Nephron (organoid): Measurements from ENCODE around the gene PDE4D.
"Not testable (repeated sequence)": the region's sequence is repeated elsewhere in the genome, so short reads cannot be mapped to it uniquely, and the experiment has no call there.

ENCODE experiments used
- H3K27ac Mint-ChIP-seq, 3 experiments: 2 replicates each; pipeline ENCODE4 v1.8.0; 2020; ENCODE audit warnings: mixed read lengths in 3 of 3, mild to moderate bottlenecking in 2 of 3, moderate library complexity in 1 of 3
- H3K27me3 Mint-ChIP-seq: 2 replicates; pipeline ENCODE4 v1.8.0; 2021; ENCODE audit warnings: low read depth, mild to moderate bottlenecking, moderate library complexity, mixed read lengths
- H3K36me3 Mint-ChIP-seq: 2 replicates; pipeline ENCODE4 v1.8.0; 2020; ENCODE audit warnings: low read depth, mixed read lengths
- H3K4me1 Mint-ChIP-seq: 2 replicates; pipeline ENCODE4 v1.8.0; 2020; ENCODE audit warnings: mixed read lengths
- H3K4me3 Mint-ChIP-seq, 3 experiments: 2 replicates each; pipeline ENCODE4 v1.8.0; 2020; ENCODE audit warnings: mild to moderate bottlenecking in 3 of 3, mixed read lengths in 3 of 3, moderate library complexity in 2 of 3
- H3K9me3 Mint-ChIP-seq: 2 replicates; pipeline ENCODE4 v1.8.0; 2020; ENCODE audit warnings: mixed read lengths
- TF ChIP-seq, protein P1 (sequence below), 3 experiments: fragments of 200-600 bp; sonication (generic); IDR thresholded peaks; one replicate each; pipeline ENCODE4 v1.5.0; 2021; ENCODE audit warnings: antibody characterized with exemption in 3 of 3; ENCODE audit not compliant: unreplicated experiment in 3 of 3

The PDE4D gene

DNA sequence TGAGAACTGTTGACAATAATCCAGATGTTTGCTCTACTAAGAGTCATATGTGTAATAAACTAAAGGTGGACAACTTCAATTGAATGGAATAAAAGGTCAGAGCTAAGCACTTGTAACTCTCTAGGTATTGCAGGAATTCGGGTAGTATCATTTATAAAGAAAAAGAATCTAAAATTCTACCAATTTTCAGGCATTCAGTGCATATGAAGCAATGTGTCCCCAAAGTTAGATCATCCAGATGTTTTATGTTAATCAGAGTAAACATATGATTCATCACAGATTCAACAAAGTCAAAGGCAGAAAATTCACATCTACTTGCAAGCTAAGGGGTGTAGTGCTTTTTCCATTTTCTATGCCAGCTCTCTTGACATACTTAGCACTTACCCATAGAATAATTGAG lies 477.1 kb downstream of the PDE4D start:
- Mint-ChIP-seq H3K36me3 (no peaks in the 10 kb centered on the region), H3K27me3 (no peaks in the 10 kb centered on the region), H3K9me3 (no peaks in the 10 kb centered on the region), H3K4me3 (no peak overlapping the region), H3K4me1 (peaks cover 4% of the 10 kb centered on the region), H3K27ac (no peak overlapping the region)
- TF ChIP-seq, protein P1, sequence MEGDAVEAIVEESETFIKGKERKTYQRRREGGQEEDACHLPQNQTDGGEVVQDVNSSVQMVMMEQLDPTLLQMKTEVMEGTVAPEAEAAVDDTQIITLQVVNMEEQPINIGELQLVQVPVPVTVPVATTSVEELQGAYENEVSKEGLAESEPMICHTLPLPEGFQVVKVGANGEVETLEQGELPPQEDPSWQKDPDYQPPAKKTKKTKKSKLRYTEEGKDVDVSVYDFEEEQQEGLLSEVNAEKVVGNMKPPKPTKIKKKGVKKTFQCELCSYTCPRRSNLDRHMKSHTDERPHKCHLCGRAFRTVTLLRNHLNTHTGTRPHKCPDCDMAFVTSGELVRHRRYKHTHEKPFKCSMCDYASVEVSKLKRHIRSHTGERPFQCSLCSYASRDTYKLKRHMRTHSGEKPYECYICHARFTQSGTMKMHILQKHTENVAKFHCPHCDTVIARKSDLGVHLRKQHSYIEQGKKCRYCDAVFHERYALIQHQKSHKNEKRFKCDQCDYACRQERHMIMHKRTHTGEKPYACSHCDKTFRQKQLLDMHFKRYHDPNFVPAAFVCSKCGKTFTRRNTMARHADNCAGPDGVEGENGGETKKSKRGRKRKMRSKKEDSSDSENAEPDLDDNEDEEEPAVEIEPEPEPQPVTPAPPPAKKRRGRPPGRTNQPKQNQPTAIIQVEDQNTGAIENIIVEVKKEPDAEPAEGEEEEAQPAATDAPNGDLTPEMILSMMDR (IDR thresholded peaks at IDR 0.05; ENCODE audit: unreplicated experiment in 3 of 3), result no peak

DNA sequence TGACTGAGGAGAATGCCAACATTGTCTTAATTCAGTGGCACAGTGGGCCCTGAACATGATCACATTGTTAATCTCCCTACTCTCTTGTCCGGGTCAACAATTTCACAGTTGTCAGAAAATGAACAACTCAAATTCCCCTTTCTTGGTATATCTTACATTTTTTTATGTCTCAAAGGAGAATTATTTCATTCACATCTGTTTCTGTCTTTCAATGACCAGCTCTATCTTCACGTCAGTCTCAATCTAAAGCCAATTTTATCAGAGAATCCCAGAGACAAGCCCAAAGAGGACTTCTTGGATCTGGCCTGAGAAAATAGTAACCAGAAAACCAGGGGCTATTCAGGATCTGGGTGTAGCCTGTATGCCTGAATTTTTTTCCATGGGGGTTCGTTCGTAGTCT lies 477.5 kb downstream of the PDE4D start:
- Mint-ChIP-seq H3K36me3 (peaks cover 3% of the 10 kb centered on the region), H3K27me3 (no peaks in the 10 kb centered on the region), H3K4me1 (peaks cover 4% of the 10 kb centered on the region), H3K27ac (no peak overlapping the region), H3K4me3 (no peak overlapping the region), H3K9me3 (peaks cover 3% of the 10 kb centered on the region)
- TF ChIP-seq, protein P1 (IDR thresholded peaks at IDR 0.05; ENCODE audit: unreplicated experiment in 3 of 3), result no peak

DNA sequence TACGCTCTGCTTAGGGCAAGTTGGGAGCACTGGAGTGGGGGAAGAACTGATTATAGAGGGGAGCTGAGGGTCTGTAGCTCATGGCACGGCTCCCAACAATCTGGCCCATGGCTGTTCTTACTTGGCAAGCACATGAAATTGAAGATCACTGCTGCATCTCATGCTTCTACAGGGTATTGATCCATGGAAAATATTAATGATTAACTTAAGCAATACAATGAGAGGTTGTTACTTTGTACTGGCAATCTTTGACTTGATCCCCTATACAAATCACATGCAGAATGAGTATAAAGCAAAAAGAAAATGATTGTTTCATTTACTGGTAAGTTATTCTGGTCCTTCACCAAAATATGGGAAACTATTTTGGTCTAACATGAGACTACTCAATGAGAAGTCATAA lies 481.1 kb downstream of the PDE4D start:
- Mint-ChIP-seq H3K27ac (no peak overlapping the region), H3K4me1 (no peaks in the 10 kb centered on the region), H3K36me3 (peaks cover 8% of the 10 kb centered on the region), H3K27me3 (no peaks in the 10 kb centered on the region), H3K4me3 (no peak overlapping the region), H3K9me3 (peaks cover 29% of the 10 kb centered on the region)
- TF ChIP-seq, protein P1 (IDR thresholded peaks at IDR 0.05; ENCODE audit: unreplicated experiment in 3 of 3), result no peak

DNA sequence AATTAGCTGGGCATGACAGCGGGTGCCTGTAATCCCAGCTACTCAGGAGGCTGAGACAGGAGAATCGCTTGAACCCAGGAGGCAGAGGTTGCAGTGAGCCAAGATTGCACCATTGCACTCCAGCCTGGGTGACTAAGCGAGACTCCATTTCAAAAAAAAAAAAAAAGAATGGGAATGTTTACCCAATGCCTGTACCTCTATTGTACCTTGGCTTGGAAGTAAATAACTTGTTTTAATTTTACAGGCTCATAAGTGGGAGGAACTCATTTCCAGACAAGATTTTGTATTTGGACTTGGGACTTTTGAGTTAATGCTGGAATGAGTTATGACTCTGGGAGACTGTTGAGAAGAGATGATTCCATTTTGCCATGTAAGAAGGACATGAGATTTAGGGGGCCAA lies 484.5 kb downstream of the PDE4D start:
- Mint-ChIP-seq H3K36me3 (peaks cover 13% of the 10 kb centered on the region), H3K9me3 (peaks cover 59% of the 10 kb centered on the region)
- not testable (repeated sequence) for H3K27me3 Mint-ChIP-seq, H3K4me3 Mint-ChIP-seq, H3K4me1 Mint-ChIP-seq, H3K27ac Mint-ChIP-seq

DNA sequence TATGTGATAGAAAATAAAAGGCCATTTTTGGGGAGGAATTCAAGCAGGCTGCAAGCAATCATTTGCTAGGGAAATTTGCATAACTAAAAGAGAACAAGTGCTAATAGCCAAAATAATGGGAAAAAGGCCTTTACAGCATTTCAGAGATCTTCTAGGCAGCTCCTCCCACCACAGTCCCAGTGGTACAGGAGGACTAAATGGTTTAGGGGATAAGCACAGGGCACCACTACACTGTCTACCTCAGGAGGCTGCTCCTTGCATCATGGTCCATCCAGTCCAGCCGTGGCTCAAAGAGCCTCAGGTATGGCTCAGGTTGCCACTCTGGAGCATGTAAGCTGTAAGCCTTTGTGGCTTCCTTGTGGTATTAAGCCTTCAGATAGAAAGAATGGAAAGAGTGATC lies 485.6 kb downstream of the PDE4D start:
- H3K4me3 Mint-ChIP-seq, result no peak overlapping the region
- TF ChIP-seq, protein P1 (IDR thresholded peaks at IDR 0.05; ENCODE audit: unreplicated experiment in 3 of 3), result no peak

DNA sequence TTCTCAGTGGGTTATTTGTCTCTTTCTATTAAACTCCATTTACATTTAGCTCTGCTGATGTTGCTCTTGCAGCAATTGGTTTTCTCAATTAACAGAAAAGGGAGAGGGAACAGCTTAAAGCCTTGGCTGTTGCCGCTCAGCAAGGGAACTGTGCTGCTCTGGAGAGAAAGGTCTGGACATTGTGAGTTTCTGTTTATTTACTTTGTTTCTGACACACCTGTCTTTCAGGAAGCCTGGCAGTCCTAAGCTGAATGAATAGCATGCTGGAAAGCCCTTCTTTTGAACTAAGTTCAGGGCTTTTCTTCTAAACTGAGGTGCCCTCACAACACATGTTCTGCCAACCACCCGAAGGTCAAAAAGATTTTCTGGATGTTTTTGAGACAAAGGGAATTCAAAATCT lies 491.9 kb downstream of the PDE4D start:
- Mint-ChIP-seq H3K4me1 (no peaks in the 10 kb centered on the region), H3K27me3 (no peaks in the 10 kb centered on the region), H3K9me3 (peaks cover 45% of the 10 kb centered on the region), H3K27ac (no peak overlapping the region), H3K4me3 (no peak overlapping the region), H3K36me3 (peaks cover 3% of the 10 kb centered on the region)
- TF ChIP-seq, protein P1 (IDR thresholded peaks at IDR 0.05; ENCODE audit: unreplicated experiment in 3 of 3), result no peak

More for the DNA sequence above, 485.6 kb downstream of the PDE4D start:
- Mint-ChIP-seq H3K4me1 (no peaks in the 10 kb centered on the region), H3K27ac (no peak overlapping the region), H3K9me3 (peaks cover 68% of the 10 kb centered on the region), H3K27me3 (no peaks in the 10 kb centered on the region), H3K36me3 (peaks cover 13% of the 10 kb centered on the region)

DNA sequence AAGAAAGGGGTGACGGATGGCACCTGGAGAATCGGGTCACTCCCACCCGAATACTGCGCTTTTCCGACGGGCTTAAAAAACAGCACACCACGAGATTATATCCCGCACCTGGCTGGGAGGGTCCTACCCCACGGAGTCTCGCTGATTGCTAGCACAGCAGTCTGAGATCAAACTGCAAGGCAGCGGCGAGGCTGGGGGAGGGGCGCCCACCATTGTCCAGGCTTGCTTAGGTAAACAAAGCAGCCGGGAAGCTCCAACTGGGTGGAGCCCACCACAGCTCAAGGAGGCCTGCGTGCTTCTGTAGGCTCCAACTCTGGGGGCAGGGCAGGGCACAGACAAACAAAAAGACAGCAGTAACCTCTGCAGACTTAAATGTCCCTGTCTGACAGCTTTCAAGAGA lies 498.6 kb downstream of the PDE4D start:
- not testable (repeated sequence) for H3K36me3 Mint-ChIP-seq, H3K9me3 Mint-ChIP-seq, H3K27ac Mint-ChIP-seq, H3K4me1 Mint-ChIP-seq, H3K4me3 Mint-ChIP-seq, H3K27me3 Mint-ChIP-seq
